NCI-H2171 (cell line): Measurements from ENCODE around the gene MRC2.
A peak's percentile ranks its signal among the peaks of the same experiment; 100 is the strongest.

Source experiments
- DNase-seq: peaks from one replicate; lab custom pipeline; 2025; lab: John Stamatoyannopoulos, UW

MRC2 gene

GRCh38 chr17:62701706-62702085, 74.2 kb downstream of the MRC2 start:
- no peak for DNase-seq

GRCh38 chr17:62702746-62703260, 75.3 kb downstream of the MRC2 start:
- no peak for DNase-seq

GRCh38 chr17:62703261-62703775, 75.8 kb downstream of the MRC2 start:
- DNase-seq: no peak

GRCh38 chr17:62703776-62704380, 76.4 kb downstream of the MRC2 start:
- DNase-seq: peak; percentile 65

DNA sequence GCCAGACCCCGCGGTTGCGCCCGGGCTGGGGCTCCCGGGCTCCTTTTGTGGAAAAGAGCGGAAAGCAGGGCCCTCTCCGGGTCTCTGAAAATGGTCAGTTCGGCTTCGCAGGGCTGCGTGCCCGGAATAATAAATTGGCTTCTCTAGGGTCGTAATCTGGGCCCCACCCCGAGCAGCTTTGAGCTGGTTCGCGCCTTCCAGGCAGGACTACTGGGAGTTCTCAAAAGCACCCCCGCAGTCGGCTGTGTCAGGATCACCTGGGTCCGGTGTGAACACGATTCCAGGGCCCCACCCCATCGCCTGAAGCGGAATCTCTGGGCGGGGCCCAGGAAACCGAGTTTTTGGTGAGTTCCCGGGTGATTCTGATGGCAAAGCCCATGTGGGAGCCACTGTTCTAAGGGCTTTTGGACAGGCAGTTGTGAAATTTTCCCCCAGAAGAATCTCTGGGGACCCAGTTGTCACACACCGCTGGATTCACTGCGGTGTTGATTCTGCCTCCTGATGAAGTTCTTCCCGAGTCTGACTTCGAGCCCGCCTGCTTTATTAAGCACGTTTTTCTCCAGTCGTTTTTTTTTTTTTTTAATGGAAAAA, 77.0 kb downstream of the MRC2 start:
- peak; percentile 64 for DNase-seq

- no peak for DNase-seq
These were observed 77.8 kb downstream of the MRC2 start for GRCh38 chr17:62705156-62705777.

DNA sequence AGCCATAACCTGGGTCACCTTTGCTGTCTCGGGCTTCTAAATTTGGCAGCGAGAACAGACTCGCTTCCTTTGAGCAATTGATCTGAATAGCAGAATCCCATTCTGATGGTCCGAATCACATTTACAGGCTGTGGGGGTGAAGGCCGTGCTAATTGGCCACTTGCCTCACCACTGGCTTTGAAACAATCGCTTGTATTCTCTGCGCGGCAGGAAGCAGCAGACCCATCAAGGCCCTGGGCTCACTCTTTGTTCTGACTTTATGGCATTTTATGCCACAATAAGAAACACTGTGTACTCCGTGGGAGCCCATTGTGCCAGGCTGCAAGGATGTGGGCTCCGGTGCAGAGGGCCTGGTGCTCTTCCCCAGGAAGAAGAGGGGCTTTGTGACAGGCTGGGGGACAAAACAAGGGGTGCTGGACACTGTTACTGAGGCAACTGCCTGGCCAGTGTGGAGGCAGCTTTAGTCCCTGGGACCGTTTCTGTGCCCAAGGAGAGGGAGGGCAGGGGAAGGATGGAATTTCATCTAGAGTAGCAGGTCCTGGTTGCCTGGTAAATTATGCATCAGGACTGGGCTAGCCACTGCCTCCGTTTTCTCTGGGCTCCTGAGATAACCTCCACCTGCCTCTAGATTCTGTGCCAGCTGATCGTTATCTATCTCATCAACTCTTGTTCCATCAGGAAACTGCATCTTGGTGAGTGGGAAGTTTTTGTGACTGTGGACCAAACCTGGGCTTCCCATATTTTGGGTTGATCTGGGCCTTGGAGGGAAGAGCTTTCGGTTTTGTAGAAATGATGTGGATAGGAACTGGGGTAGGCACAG, 78.5 kb downstream of the MRC2 start:
- no peak for DNase-seq

GRCh38 chr17:62706598-62707424, 79.3 kb downstream of the MRC2 start:
- no peak for DNase-seq

GRCh38 chr17:62707425-62707739, 79.9 kb downstream of the MRC2 start:
- DNase-seq: no peak

- no peak for DNase-seq
These were observed 81.1 kb downstream of the MRC2 start for GRCh38 chr17:62708587-62708986.

- no peak for DNase-seq
These were observed 84.7 kb downstream of the MRC2 start for GRCh38 chr17:62712171-62712581.

- no peak for DNase-seq
These were observed 85.8 kb downstream of the MRC2 start for GRCh38 chr17:62713086-62713881.

- DNase-seq: no peak
These were observed 86.7 kb downstream of the MRC2 start for GRCh38 chr17:62714016-62714777.

DNA sequence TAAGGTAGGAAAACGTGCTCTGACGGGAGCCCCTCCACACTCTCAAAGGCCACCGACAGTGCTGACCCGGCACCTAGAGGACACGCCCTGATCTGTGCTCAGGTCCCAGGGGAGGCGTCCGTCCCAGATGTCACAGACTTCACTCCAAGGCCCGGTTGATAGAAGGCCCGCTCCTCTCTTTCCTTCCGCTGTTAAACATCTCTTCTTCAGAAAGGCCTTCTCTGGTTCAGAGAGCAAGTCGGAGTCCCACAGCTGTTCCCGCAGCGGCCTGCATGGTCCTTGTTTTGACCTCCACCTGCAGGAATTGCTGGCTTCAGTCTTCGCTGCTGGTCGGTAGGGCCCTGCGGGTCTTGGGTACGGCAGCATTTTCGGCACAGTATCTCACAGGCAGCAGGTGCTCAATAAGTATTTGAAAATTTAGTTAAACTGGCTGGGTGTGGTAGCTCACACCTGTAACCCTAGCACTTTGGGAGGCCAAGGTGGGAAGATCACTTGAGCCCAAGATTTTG, 88.5 kb downstream of the MRC2 start:
- no peak for DNase-seq

GRCh38 chr17:62716834-62717588, 89.5 kb downstream of the MRC2 start:
- DNase-seq: no peak

- DNase-seq: no peak
These were observed 90.1 kb downstream of the MRC2 start for GRCh38 chr17:62717589-62717855.

DNA sequence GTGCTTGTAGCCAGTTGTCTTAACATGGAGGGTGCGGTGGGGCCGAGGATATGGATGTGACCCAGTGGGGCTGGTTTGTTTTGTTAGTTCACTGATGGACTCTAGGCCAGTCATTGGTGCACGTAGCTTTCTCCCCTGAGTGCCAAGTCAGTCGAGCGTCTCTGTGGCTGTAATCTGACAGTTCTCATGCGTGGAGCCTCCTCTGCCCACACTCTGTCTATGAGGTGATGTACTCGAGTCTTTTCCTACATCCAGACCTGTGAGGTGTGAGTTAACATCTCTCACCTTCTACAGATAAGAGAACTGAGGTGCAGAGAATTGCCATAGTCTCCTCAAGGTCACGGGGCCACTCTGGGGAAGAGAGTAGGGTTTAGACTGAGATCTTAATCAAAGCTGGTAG, 90.4 kb downstream of the MRC2 start:
- DNase-seq: no peak

- DNase-seq: no peak
These were observed 91.0 kb downstream of the MRC2 start for GRCh38 chr17:62718429-62718828.

GRCh38 chr17:62719586-62719985, 92.1 kb downstream of the MRC2 start:
- no peak for DNase-seq
